Cardiac muscle cell (in vitro differentiated cells and primary cell): ENCODE measurements around the gene MTERF2. TPM values are rescaled to one million over a fixed set of nuclear protein-coding genes. Genes with fewer than 3 reads are reported as not detected.
"Not testable (repeated sequence)": the region's sequence is repeated elsewhere in the genome, so short reads cannot be mapped to it uniquely, and the experiment has no call there.

Source experiments
- DNase-seq, 2 donors: peaks; one replicate each; pipeline versions ENCODE4 v3.0.0 to v3.0.0-alpha.2; 2010 to 2017; ENCODE audit warnings: low read depth in 1 of 2, low spot score in 1 of 2
- H3K27ac ChIP-seq: fragments of 200-600 bp; sonication (generic); 2 replicates; pipeline ENCODE4 v1.5.1; 2016
- H3K27me3 ChIP-seq: fragments of 200-600 bp; sonication (generic); 2 replicates; pipeline ENCODE4 v1.6.0; 2016; ENCODE audit warnings: control low read depth
- H3K36me3 ChIP-seq: fragments of 200-600 bp; sonication (generic); 2 replicates; pipeline ENCODE4 v1.5.1; 2016; ENCODE audit warnings: control low read depth
- H3K4me1 ChIP-seq: fragments of 200-600 bp; sonication (generic); 2 replicates; pipeline ENCODE4 v1.8.1; 2017; ENCODE audit warnings: low read depth, mild to moderate bottlenecking, mixed run types
- H3K4me3 ChIP-seq: fragments of 200-600 bp; sonication (generic); 2 replicates; pipeline ENCODE4 v1.5.1; 2016; ENCODE audit warnings: mild to moderate bottlenecking
- H3K9me3 ChIP-seq: fragments of 200-600 bp; sonication (generic); 2 replicates; pipeline ENCODE4 v1.5.1; 2017; ENCODE audit warnings: low read depth, mild to moderate bottlenecking, control low read depth
- polyA plus RNA-seq: library from polyadenylated mRNA; unstranded; fragments of >200 nt; fragmentation: Nextera tagmentation; extraction: Ambion mirVana; gene quantifications from 2 replicates; pipeline ENCODE4 v1.2.1, GENCODE V29; 2016
- total RNA-seq: library from RNA; depleted of rRNA; stranded (reverse); fragments of >200 nt; gene quantifications from 2 replicates; pipeline ENCODE4 v1.2.3, GENCODE V29; 2016
- TF ChIP-seq, protein P1 (sequence below): IDR thresholded peaks from 2 replicates; pipeline ENCODE4 v1.5.1; 2012; ENCODE audit warnings: low read depth, mild to moderate bottlenecking, low read length

The MTERF2 gene
- total and polyA plus RNA-seq, 2 experiments from 2014 or later = 52.0 to 66.1 TPM

DNA sequence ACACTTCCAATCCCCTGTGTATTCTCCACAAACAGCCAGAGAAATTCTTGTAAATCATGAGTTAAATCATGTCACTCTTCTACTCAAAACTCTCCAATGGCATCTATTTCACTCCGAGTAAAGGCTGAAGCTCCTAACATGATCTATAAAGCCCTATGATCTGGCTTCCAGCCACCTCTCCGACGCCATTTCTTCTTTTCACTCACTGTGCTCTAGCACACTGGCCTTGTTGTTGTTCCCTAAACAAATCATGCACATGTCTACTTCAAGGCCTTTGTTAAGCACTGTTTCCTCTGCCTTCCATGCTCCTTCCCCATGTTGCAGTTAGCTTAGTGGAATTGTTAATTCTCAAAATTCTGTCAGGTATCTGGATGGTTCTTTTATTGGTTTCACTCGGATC lies 30.1 kb upstream of the MTERF2 start:
- H3K4me3 ChIP-seq = no peak overlapping the region
- peaks cover 11% of the 10 kb centered on the region for H3K4me1 ChIP-seq
- H3K27me3 ChIP-seq = no peaks in the 10 kb centered on the region
- H3K27ac ChIP-seq = peak overlapping the region; percentile 65
- H3K36me3 ChIP-seq = peaks cover 3% of the 10 kb centered on the region
- DNase-seq = no peak
- TF ChIP-seq, protein P1, sequence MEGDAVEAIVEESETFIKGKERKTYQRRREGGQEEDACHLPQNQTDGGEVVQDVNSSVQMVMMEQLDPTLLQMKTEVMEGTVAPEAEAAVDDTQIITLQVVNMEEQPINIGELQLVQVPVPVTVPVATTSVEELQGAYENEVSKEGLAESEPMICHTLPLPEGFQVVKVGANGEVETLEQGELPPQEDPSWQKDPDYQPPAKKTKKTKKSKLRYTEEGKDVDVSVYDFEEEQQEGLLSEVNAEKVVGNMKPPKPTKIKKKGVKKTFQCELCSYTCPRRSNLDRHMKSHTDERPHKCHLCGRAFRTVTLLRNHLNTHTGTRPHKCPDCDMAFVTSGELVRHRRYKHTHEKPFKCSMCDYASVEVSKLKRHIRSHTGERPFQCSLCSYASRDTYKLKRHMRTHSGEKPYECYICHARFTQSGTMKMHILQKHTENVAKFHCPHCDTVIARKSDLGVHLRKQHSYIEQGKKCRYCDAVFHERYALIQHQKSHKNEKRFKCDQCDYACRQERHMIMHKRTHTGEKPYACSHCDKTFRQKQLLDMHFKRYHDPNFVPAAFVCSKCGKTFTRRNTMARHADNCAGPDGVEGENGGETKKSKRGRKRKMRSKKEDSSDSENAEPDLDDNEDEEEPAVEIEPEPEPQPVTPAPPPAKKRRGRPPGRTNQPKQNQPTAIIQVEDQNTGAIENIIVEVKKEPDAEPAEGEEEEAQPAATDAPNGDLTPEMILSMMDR = no peak
- H3K9me3 ChIP-seq = no peaks in the 10 kb centered on the region

GRCh38 chr12:107014055-107014454 lies 27.1 kb upstream of the MTERF2 start:
- no peaks in the 10 kb centered on the region for H3K36me3 ChIP-seq
- no peaks in the 10 kb centered on the region for H3K9me3 ChIP-seq
- no peak overlapping the region for H3K27ac ChIP-seq
- peaks cover 11% of the 10 kb centered on the region for H3K4me1 ChIP-seq
- TF ChIP-seq, protein P1 = peak; percentile 6
- DNase-seq = peak in 1 of 2 donors; percentile 16
- no peak overlapping the region for H3K4me3 ChIP-seq
- H3K27me3 ChIP-seq = no peaks in the 10 kb centered on the region

DNA sequence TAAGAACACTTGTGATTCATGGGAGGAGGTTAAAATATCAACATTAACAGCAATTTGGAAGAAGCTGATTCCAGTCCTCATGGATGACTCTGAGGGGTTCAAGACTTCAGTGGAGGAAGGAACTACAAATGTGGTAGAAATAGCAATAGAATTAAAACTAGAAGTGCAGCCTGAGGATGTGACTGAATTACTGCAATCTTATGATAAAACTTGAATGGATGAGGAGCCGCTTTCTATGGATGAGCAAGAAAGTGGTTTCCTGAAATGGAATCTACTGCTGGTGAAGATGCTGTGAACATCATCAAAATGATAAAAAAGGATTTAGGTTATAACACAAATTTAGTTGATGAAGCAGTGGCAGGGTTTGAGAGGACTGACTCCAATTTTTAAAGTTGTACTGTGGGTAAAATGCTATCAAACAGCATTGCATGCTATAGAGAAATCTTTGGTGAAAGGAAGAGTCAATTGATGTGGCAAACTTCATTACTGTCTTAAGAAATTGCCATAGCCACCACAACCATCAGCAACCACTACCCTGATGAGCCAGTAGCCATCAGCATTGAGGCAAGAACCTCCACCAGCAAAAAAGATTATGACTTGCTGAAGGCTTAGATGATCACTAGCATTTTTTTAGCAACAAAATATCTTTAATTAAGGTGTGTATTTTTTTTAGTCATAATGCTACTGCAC lies 25.9 kb upstream of the MTERF2 start:
- no peaks in the 10 kb centered on the region for H3K9me3 ChIP-seq
- H3K4me3 ChIP-seq = no peak overlapping the region
- H3K36me3 ChIP-seq = no peaks in the 10 kb centered on the region
- no peaks in the 10 kb centered on the region for H3K27me3 ChIP-seq
- no peak for DNase-seq
- TF ChIP-seq, protein P1 = no peak
- H3K27ac ChIP-seq = no peak overlapping the region
- H3K4me1 ChIP-seq = peaks cover 11% of the 10 kb centered on the region

- TF ChIP-seq, protein P1 = no peak
- no peaks in the 10 kb centered on the region for H3K36me3 ChIP-seq
Observed at GRCh38 chr12:107011519-107011918, 24.6 kb upstream of the MTERF2 start.

GRCh38 chr12:107007411-107007810 lies 20.5 kb upstream of the MTERF2 start:
- TF ChIP-seq, protein P1 = no peak
- no peaks in the 10 kb centered on the region for H3K9me3 ChIP-seq
- H3K4me3 ChIP-seq = no peak overlapping the region
- no peaks in the 10 kb centered on the region for H3K27me3 ChIP-seq
- no peaks in the 10 kb centered on the region for H3K36me3 ChIP-seq
- peak in 1 of 2 donors; percentile 20 for DNase-seq
- H3K4me1 ChIP-seq = no peaks in the 10 kb centered on the region
- no peak overlapping the region for H3K27ac ChIP-seq

More at GRCh38 chr12:107011519-107011918, 24.6 kb upstream of the MTERF2 start:
- Histone ChIP-seq H3K4me1 (peaks cover 3% of the 10 kb centered on the region), H3K27me3 (no peaks in the 10 kb centered on the region), H3K4me3 (no peak overlapping the region), H3K27ac (no peak overlapping the region), H3K9me3 (no peaks in the 10 kb centered on the region)
- no peak for DNase-seq

GRCh38 chr12:107002665-107003064 lies 15.7 kb upstream of the MTERF2 start:
- peaks cover 14% of the 10 kb centered on the region for H3K36me3 ChIP-seq
- not testable (repeated sequence) for DNase-seq, H3K9me3 ChIP-seq, H3K4me3 ChIP-seq, H3K27ac ChIP-seq, H3K27me3 ChIP-seq, H3K4me1 ChIP-seq
